ENCODE results near the gene PROZ. TPM values are rescaled to one million over a fixed set of nuclear protein-coding genes. Genes with fewer than 3 reads are reported as not detected.

Gene PROZ
- total RNA-seq, 2 experiments from 2014 or later: not detected

DNA sequence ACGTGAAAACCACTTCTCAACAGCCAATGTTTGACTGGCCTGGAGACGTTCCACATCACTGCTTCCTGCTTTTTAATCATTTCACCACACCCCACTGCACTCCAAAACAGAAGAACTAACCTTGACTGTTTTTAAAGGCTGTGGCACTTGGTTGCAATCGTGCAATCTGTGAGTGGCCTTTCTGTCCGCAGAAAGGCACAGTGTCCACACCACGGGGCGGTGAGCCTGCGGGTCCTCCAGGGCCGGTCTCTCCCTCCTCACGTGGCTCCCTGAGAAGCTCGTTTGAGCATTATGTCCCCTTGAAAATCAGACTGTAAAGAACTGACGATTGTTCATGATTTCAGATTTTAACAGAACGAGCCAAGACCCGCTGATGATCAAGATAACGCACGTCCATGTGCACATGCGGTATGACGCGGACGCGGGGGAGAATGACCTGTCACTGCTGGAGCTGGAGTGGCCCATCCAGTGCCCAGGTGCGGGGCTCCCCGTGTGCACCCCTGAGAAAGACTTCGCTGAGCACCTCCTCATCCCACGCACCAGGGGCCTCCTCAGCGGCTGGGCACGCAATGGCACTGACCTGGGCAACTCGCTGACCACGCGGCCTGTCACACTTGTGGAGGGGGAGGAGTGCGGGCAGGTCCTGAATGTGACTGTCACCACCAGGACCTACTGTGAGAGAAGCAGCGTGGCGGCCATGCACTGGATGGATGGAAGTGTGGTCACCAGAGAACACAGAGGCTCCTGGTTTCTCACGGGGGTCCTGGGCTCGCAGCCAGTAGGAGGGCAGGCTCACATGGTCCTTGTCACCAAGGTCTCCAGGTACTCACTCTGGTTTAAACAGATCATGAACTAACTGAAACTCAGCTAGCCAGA, 13.0 kb downstream of the PROZ start:
- Histone ChIP-seq H3K4me1 (ENCODE audit: insufficient read depth, low read length) (peaks cover 39% of the 10 kb centered on the region), H3K36me3 (ENCODE audit: insufficient read depth, low read length) (peaks cover 36% of the 10 kb centered on the region), H3K27ac (ENCODE audit: low read depth in 1 of 2, low read length in 2 of 2) (no peak overlapping the region), H3K9me3 (ENCODE audit: control insufficient read depth in 1 of 2, insufficient read depth in 1 of 2, low read length in 2 of 2) (peaks cover 0 to 16% of the 10 kb centered on the region in 2 experiments), H3K4me3 (ENCODE audit: low read length) (no peak overlapping the region), H3K27me3 (ENCODE audit: control insufficient read depth in 1 of 2, insufficient read depth in 2 of 2, low read length in 2 of 2) (no peaks in the 10 kb centered on the region)
- Mint-ChIP-seq H3K27me3 (no peaks in the 10 kb centered on the region), H3K4me3 (no peak overlapping the region), H3K36me3 (ENCODE audit: low read depth) (peaks cover 49% of the 10 kb centered on the region), H3K4me1 (ENCODE audit: low read depth) (peaks cover 13% of the 10 kb centered on the region), H3K27ac (peak overlapping the region; percentile 20), H3K9me3 (peaks cover 4% of the 10 kb centered on the region)
- intact Hi-C loops (cut with DNase I, micrococcal nuclease): no loop called here
- no peak for DNase-seq
- CTCF ChIA-PET: no interaction called here
- TF ChIP-seq, protein P1, sequence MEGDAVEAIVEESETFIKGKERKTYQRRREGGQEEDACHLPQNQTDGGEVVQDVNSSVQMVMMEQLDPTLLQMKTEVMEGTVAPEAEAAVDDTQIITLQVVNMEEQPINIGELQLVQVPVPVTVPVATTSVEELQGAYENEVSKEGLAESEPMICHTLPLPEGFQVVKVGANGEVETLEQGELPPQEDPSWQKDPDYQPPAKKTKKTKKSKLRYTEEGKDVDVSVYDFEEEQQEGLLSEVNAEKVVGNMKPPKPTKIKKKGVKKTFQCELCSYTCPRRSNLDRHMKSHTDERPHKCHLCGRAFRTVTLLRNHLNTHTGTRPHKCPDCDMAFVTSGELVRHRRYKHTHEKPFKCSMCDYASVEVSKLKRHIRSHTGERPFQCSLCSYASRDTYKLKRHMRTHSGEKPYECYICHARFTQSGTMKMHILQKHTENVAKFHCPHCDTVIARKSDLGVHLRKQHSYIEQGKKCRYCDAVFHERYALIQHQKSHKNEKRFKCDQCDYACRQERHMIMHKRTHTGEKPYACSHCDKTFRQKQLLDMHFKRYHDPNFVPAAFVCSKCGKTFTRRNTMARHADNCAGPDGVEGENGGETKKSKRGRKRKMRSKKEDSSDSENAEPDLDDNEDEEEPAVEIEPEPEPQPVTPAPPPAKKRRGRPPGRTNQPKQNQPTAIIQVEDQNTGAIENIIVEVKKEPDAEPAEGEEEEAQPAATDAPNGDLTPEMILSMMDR (IDR thresholded peaks at IDR 0.05): no peak
- POLR2A ChIA-PET: no interaction called here
- no peak for ATAC-seq (ENCODE audit: poor library complexity)

DNA sequence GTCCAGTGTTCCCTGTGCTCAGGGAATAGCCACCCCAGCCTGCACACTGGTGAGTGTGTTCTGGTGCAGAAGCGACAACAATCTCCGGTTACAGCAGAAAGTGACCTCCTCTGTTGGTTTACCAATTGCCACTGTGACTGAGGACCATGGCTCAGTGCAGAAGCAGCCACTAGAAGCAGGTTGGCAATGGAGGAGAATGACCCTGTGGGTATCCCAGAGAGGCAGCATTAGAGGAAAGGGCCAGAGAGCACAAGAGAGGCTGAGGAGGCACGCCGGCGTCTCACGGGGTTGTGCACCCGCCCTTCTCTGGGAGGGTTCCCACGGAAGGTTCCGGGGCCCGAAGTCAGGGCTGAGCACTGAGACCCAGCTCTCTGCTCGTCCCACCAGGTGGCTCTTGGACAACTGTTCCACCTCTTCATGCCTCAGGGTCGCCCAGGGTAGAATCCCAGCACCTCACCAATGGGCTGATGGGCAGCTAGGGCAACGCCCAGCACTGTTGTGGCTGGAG, 14.0 kb downstream of the PROZ start:
- H3K27ac ChIP-seq (ENCODE audit: low read depth in 1 of 2, low read length in 2 of 2): no peak overlapping the region
- H3K9me3 Mint-ChIP-seq: no peaks in the 10 kb centered on the region
- peaks cover 53% of the 10 kb centered on the region for H3K36me3 Mint-ChIP-seq (ENCODE audit: low read depth)
- DNase-seq (no peak), ATAC-seq (ENCODE audit: poor library complexity) (no peak)
- H3K4me3 Mint-ChIP-seq: no peak overlapping the region
- peaks cover 0 to 20% of the 10 kb centered on the region in 2 experiments for H3K9me3 ChIP-seq (ENCODE audit: control insufficient read depth in 1 of 2, insufficient read depth in 1 of 2, low read length in 2 of 2)
- no peaks in the 10 kb centered on the region for H3K27me3 Mint-ChIP-seq
- CTCF ChIA-PET: no interaction called here
- peaks cover 49% of the 10 kb centered on the region for H3K4me1 ChIP-seq (ENCODE audit: insufficient read depth, low read length)
- H3K36me3 ChIP-seq (ENCODE audit: insufficient read depth, low read length): peaks cover 42% of the 10 kb centered on the region
- POLR2A ChIA-PET: no interaction called here
- TF ChIP-seq, protein P1 (IDR thresholded peaks at IDR 0.05): no peak
- peaks cover 14% of the 10 kb centered on the region for H3K4me1 Mint-ChIP-seq (ENCODE audit: low read depth)
- H3K27me3 ChIP-seq (ENCODE audit: control insufficient read depth in 1 of 2, insufficient read depth in 2 of 2, low read length in 2 of 2): no peaks in the 10 kb centered on the region
- no peak overlapping the region for H3K4me3 ChIP-seq (ENCODE audit: low read length)
- H3K27ac Mint-ChIP-seq: no peak overlapping the region
- intact Hi-C loops (cut with DNase I, micrococcal nuclease): no loop called here

DNA sequence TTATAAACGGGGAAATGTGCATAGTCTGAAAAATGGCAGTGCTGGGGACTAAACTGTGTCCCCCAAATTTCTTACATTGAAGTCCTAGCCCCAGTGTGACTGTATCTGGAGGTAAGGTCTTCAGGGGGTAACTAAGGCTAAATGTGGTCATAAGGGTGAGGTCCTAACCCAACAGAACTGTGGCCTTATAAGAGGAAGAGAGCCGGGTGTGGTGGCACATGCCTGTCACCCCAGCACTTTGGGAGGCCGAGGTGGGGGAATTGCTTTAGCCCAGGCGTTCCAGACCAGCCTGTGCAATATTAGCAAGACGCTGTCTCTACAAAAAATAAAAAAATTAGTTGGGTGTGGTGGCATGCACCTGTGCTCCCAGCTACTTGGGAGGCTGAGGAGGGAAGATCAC, 17.8 kb downstream of the PROZ start:
- ATAC-seq (ENCODE audit: poor library complexity) (peak; percentile 78), DNase-seq (peak in 7 of 14 experiments; percentile 37 to 95 (median 55))
- Mint-ChIP-seq H3K36me3 (ENCODE audit: low read depth) (peaks cover 64% of the 10 kb centered on the region), H3K9me3 (no peaks in the 10 kb centered on the region), H3K27ac (peak overlapping the region; percentile 92), H3K27me3 (no peaks in the 10 kb centered on the region), H3K4me3 (peak overlapping the region; percentile 32), H3K4me1 (ENCODE audit: low read depth) (peaks cover 30% of the 10 kb centered on the region)
- Histone ChIP-seq H3K27ac (ENCODE audit: low read depth in 1 of 2, low read length in 2 of 2) (peak overlapping the region; percentile 66 to 72), H3K9me3 (ENCODE audit: control insufficient read depth in 1 of 2, insufficient read depth in 1 of 2, low read length in 2 of 2) (peaks cover 0 to 22% of the 10 kb centered on the region in 2 experiments), H3K27me3 (ENCODE audit: control insufficient read depth in 1 of 2, insufficient read depth in 2 of 2, low read length in 2 of 2) (no peaks in the 10 kb centered on the region), H3K36me3 (ENCODE audit: insufficient read depth, low read length) (peaks cover 59% of the 10 kb centered on the region), H3K4me1 (ENCODE audit: insufficient read depth, low read length) (peaks cover 66% of the 10 kb centered on the region), H3K4me3 (ENCODE audit: low read length) (no peak overlapping the region)
- TF ChIP-seq, protein P1 (IDR thresholded peaks at IDR 0.05): no peak
- intact Hi-C loops (cut with DNase I, micrococcal nuclease): no loop called here
- ChIA-PET CTCF (no interaction called here), POLR2A (interaction anchor here (1.0 to 1.8 kb wide), 4 partner anchors 9 to 33 kb away, joined by 4 to 9 read pairs (median 6); partner anchors contain the start of genes CUL4A and PCID2)
